GM12878 (cell line): ENCODE data around the gene FYTTD1. TPM values are rescaled to one million over a fixed set of nuclear protein-coding genes. Genes with fewer than 3 reads are reported as not detected.

Source experiments
- ATAC-seq: fragments of 200-7000 bp; cut with Tn5 transposase; 3 replicates; pipeline ENCODE4 v1.9.1; 2020; ENCODE audit warnings: mild to moderate bottlenecking, moderate library complexity
- BruUV-seq: library from RNA; stranded (reverse); fragments of 400-500 nt; replicated peaks from 2 replicates; lab custom pipeline; 2021; lab: Mats Ljungman, UMichigan
- CTCF ChIA-PET: fragments of 300-600 bp; sonication (Branson Sonifier 250); formaldehyde crosslinking; extraction: SDS; loops from one replicate; lab custom pipeline; 2021; ENCODE audit warnings: inconsistent platforms; lab: Yijun Ruan, JAX
- POLR2A ChIA-PET: fragments of 350-600 bp; formaldehyde crosslinking; extraction: SDS; loops from one replicate; lab custom pipeline; 2021; ENCODE audit warnings: inconsistent platforms; lab: Charles Lee
- RAD21 ChIA-PET: fragments of 300-600 bp; sonication (Branson Sonifier 250); formaldehyde crosslinking; loops from one replicate; lab custom pipeline; 2023; ENCODE audit warnings: antibody characterized with exemption; ENCODE audit not compliant: unreplicated experiment; lab: Charles Lee
- SMC1A ChIA-PET: fragments of 300-600 bp; sonication (Branson Sonifier 250); formaldehyde crosslinking; loops from one replicate; lab custom pipeline; 2023; ENCODE audit not compliant: unreplicated experiment, uncharacterized antibody; lab: Charles Lee
- DNase-seq: peaks from one replicate; pipeline ENCODE4 v3.0.0-alpha.2; 2011; ENCODE audit warnings: low read depth, low spot score
- FAIRE-seq: peaks from 3 replicates; lab custom pipeline; 2011; peaks lifted over from hg19 to GRCh38; lab: Jason Lieb, UNC
- H2AFZ ChIP-seq: 2 replicates; pipeline ENCODE4 v1.6.0; 2011; ENCODE audit warnings: low read depth, low read length, control low read depth; ENCODE audit not compliant: control insufficient read depth
- H3K27ac ChIP-seq: 2 replicates; pipeline ENCODE4 v1.5.1; 2011; ENCODE audit warnings: control low read depth; ENCODE audit not compliant: control insufficient read depth, insufficient read depth
- H3K27me3 ChIP-seq, 2 experiments: replicated peaks in 1 of 2; 2 replicates each; pipeline versions ENCODE4 v1.6.0 to v1.6.1; 2011; ENCODE audit warnings: low read length in 1 of 2; ENCODE audit not compliant: control insufficient read depth in 2 of 2, insufficient read depth in 2 of 2
- H3K36me3 ChIP-seq, 2 experiments: 2 replicates each; pipeline ENCODE4 v1.5.1; 2011; ENCODE audit warnings: low read length in 1 of 2; ENCODE audit not compliant: control insufficient read depth in 2 of 2, insufficient read depth in 2 of 2
- H3K4me1 ChIP-seq: 2 replicates; pipeline ENCODE4 v1.6.1; 2011; ENCODE audit warnings: mild to moderate bottlenecking, low read length, moderate library complexity, mixed read lengths; ENCODE audit not compliant: control insufficient read depth, insufficient read depth
- H3K4me2 ChIP-seq: 2 replicates; pipeline ENCODE4 v1.6.0; 2011; ENCODE audit warnings: control low read depth; ENCODE audit not compliant: control insufficient read depth, insufficient read depth
- H3K4me3 ChIP-seq: fragments of 200-600 bp; sonication (generic); 2 replicates; pipeline ENCODE4 v1.5.1; 2016
- H3K79me2 ChIP-seq: 2 replicates; pipeline ENCODE4 v1.6.0; 2011; ENCODE audit warnings: low read length; ENCODE audit not compliant: control insufficient read depth, insufficient read depth
- H3K9ac ChIP-seq: 2 replicates; pipeline ENCODE4 v1.8.0; 2011; ENCODE audit warnings: low read length, control low read depth, mixed read lengths; ENCODE audit not compliant: control insufficient read depth, insufficient read depth
- H3K9me3 ChIP-seq: replicated peaks from 3 replicates; pipeline ENCODE4 v1.5.1; 2011; ENCODE audit warnings: mild to moderate bottlenecking, low read length; ENCODE audit not compliant: control insufficient read depth, insufficient read depth
- H4K20me1 ChIP-seq: 2 replicates; pipeline ENCODE4 v1.6.0; 2011; ENCODE audit not compliant: control insufficient read depth, insufficient read depth
- PRDM15 ChIP-seq: fragments of 450-650 bp; formaldehyde crosslinking; IDR thresholded peaks from 2 replicates; pipeline ENCODE4 v1.4.0; 2020; ENCODE audit warnings: mild to moderate bottlenecking, moderate library complexity
- RUNX3 ChIP-seq: IDR thresholded peaks from 2 replicates; pipeline ENCODE4 v1.6.1; 2012; ENCODE audit warnings: low read length, inconsistent platforms
- WGBS: methylation state at CpG from one replicate; pipeline ENCODE4 v1.1.6; 2016; ENCODE audit warnings: low lambda C conversion rate; ENCODE audit not compliant: insufficient replicate concordance, insufficient coverage; ENCODE audit errors: missing lambda C conversion rate; 5-methylcytosine and 5-hydroxymethylcytosine counted together
- in situ Hi-C: fragments of 300-500 bp; cut with MboI; formaldehyde crosslinking; loops from 9 replicates; pipeline ENCODE4 v1.14.3; 2018; ENCODE audit warnings: mixed read lengths
- intact Hi-C: fragments of 100-400 bp; cut with micrococcal nuclease; formaldehyde crosslinking; loops from one replicate; pipeline ENCODE4 v1.14.2; 2022; ENCODE audit not compliant: unreplicated experiment
- polyA plus RNA-seq, 11 experiments: library from polyadenylated mRNA; depleted of rRNA in 4 of 11; unstranded in 6 of 11; stranded (reverse) in 5 of 11; fragments of >200 nt; fragmentation: Nextera tagmentation in 4 of 11; fragmentation: Illumina TruSeq in 1 of 11; extraction: Ambion mirVana in 4 of 11; extraction: Trizol in 1 of 11; gene quantifications; 1 replicate in 1 of 11; 2 replicates in 10 of 11; pipeline versions ENCODE4 v1.2.1 to v1.2.3, GENCODE V29; 2011 to 2016; ENCODE audit warnings: inconsistent platforms in 2 of 11, missing spikeins in 2 of 11, low read depth in 1 of 11
- total RNA-seq, 4 experiments: library from RNA; depleted of rRNA in 3 of 4; stranded (reverse); fragments of >200 nt in 3 of 4; fragmentation: Illumina TruSeq in 1 of 4; extraction: Trizol in 1 of 4; gene quantifications; 2 replicates each; pipeline versions ENCODE4 v1.2.1 to v1.2.3, GENCODE V29; 2013 to 2021

Gene FYTTD1
- total and polyA plus RNA-seq, 10 of the 15 experiments (the other 5 are each of a cell fraction or from before 2014, with no cell fraction given) = 25.5 to 101 (median 59.4) TPM

- no peak for FAIRE-seq
- ChIA-PET SMC1A (interaction anchor here (0.8 to 10.0 kb wide), 4 partner anchors 16 to 1154 kb away, joined by 3 to 163 read pairs (median 4); no protein-coding TSS in a partner anchor), CTCF (no interaction called here), RAD21 (no interaction called here), POLR2A (interaction anchor here (0.6 to 1.6 kb wide), 3 partner anchors 16 to 133 kb away, joined by 3 to 11 read pairs (median 4); no protein-coding TSS in a partner anchor)
- H3K9ac ChIP-seq = no peak overlapping the region
- peaks cover 2% of the 10 kb centered on the region; the same call in 2 of the 3 replicates for H3K9me3 ChIP-seq
- no peak overlapping the region for H3K4me3 ChIP-seq
- 63% methylated on average over 8 of the region's 8 CpGs for WGBS
- peak overlapping the region; percentile 60 for H3K27ac ChIP-seq
- H3K79me2 ChIP-seq = peaks cover 81% of the 10 kb centered on the region
- TF ChIP-seq RUNX3 (0 out of 2 replicates have a peak, but pooled peaks have one; percentile 5), PRDM15 (CRISPR knock-in tag) (no peak)
- BruUV-seq = no TSS peak
- peaks cover 37% of the 10 kb centered on the region for H3K4me1 ChIP-seq
- in situ Hi-C loops = no loop called here
- no peak for DNase-seq
- no peaks in the 10 kb centered on the region for H3K27me3 ChIP-seq
- H3K36me3 ChIP-seq = peaks cover 0 to 9% of the 10 kb centered on the region in 2 experiments; a peak in 2 of 4 replicates
- intact Hi-C loops = no loop called here
- ATAC-seq = no peak
- H3K4me2 ChIP-seq = peak overlapping the region; percentile 70
- H4K20me1 ChIP-seq = no peaks in the 10 kb centered on the region
- H2AFZ ChIP-seq = no peak overlapping the region
Observed at GRCh38 chr3:197728487-197728886, 21.2 kb upstream of the FYTTD1 start.
